ENCODE data around the gene KIF26A.
"Not testable (repeated sequence)": the region's sequence is repeated elsewhere in the genome, so short reads cannot be mapped to it uniquely, and the experiment has no call there.

Gene KIF26A

GRCh38 chr14:104202259-104203070 is 64.1 kb downstream of the KIF26A start:
- Histone ChIP-seq H3K27ac (peak overlapping the region in 4 of 11 experiments; percentile 7 to 67 (median 34); a peak in 6 of 22 replicates), H3K9ac (peak overlapping the region in 4 of 11 experiments; percentile 37 to 71 (median 52); a peak in 6 of 22 replicates), H3K4me3 (no peak overlapping the region), H3K4me2 (peak overlapping the region; percentile 80 to 99 (median 86)), H3K4me1 (peaks cover 23 to 79% (median 67%) of the 10 kb centered on the region in 10 experiments), H4K20me1 (peaks cover 0 to 17% (median 7%) of the 10 kb centered on the region in 11 experiments; a peak in 13 of 22 replicates), H3K9me3 (replicated peaks in 1 of 11) (no peaks in the 10 kb centered on the region), H3K36me3 (no peaks in the 10 kb centered on the region), H3K27me3 (peaks cover 0 to 26% (median 0%) of the 10 kb centered on the region in 11 experiments; a peak in 7 of 22 replicates)
- TF ChIP-seq Cebpa-rat (IDR thresholded peaks at IDR 0.05): no peak

DNA sequence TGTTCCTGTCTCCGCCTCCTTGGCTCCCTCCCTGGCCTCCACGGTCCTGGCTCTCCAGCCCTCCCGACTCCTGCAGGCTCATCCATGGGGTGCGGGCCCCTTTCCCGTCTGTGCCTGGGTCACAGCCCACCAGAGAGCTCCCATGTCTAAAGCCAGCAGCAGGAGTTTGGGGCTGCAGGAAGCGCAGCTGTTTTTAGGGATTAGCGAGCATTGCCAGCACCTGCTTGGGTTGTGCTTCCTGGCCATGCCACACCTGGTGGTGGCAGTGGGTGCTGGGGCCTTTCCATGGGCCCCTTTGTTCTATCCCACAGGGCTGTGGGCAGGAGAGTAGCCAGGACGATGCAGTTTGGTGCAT is 64.7 kb downstream of the KIF26A start:
- Histone ChIP-seq H3K4me2 (peak overlapping the region in 8 of 11 experiments; percentile 81 to 99 (median 92); a peak in 13 of 22 replicates), H3K36me3 (no peaks in the 10 kb centered on the region), H3K4me1 (peaks cover 23 to 75% (median 67%) of the 10 kb centered on the region in 10 experiments), H3K9me3 (replicated peaks in 1 of 11) (no peaks in the 10 kb centered on the region), H3K4me3 (no peak overlapping the region), H4K20me1 (peaks cover 0 to 17% (median 7%) of the 10 kb centered on the region in 11 experiments; a peak in 13 of 22 replicates), H3K9ac (no peak overlapping the region), H3K27me3 (peaks cover 0 to 26% (median 0%) of the 10 kb centered on the region in 11 experiments; a peak in 7 of 22 replicates), H3K27ac (no peak overlapping the region)
- TF ChIP-seq Cebpa-rat (IDR thresholded peaks at IDR 0.05): no peak

DNA sequence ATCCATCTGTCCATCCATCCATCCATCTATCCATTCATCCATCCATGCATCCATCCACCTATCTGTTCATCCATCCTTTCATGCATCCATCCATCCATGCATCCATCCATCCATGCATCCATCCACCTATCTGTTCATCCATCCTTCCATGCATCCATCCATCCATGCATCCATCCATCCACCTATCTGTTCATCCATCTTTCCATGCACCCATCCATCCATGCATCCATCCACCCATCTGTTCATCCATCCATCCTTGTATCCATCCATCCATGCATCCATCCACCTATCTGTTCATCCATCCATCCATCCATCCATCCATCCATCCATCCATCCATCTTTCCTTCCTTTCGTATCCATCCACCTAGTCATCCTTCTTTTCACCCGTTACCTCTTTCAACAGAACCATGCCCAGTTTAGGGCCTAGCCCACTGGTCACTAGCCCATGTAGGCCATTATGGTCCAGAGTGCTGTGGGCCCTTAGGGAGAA is 66.3 kb downstream of the KIF26A start:
- peaks cover 23 to 58% (median 52%) of the 10 kb centered on the region in 10 experiments for H3K4me1 ChIP-seq
- peaks cover 0 to 26% (median 0%) of the 10 kb centered on the region in 11 experiments; a peak in 7 of 22 replicates for H3K27me3 ChIP-seq

GRCh38 chr14:104205781-104206180 is 67.4 kb downstream of the KIF26A start:
- TF ChIP-seq Cebpa-rat (IDR thresholded peaks at IDR 0.05): no peak
- peaks cover 0 to 23% (median 0%) of the 10 kb centered on the region in 11 experiments; a peak in 7 of 22 replicates for H3K27me3 ChIP-seq
- H3K4me2 ChIP-seq: peak overlapping the region in 7 of 11 experiments; percentile 28 to 63 (median 49); a peak in 14 of 22 replicates
- H4K20me1 ChIP-seq: peaks cover 0 to 14% (median 6%) of the 10 kb centered on the region in 11 experiments; a peak in 13 of 22 replicates
- no peak overlapping the region for H3K4me3 ChIP-seq
- H3K9me3 ChIP-seq (replicated peaks in 1 of 11): no peaks in the 10 kb centered on the region
- H3K27ac ChIP-seq: no peak overlapping the region
- peaks cover 18 to 59% (median 55%) of the 10 kb centered on the region in 10 experiments for H3K4me1 ChIP-seq
- H3K36me3 ChIP-seq: no peaks in the 10 kb centered on the region
- H3K9ac ChIP-seq: peak overlapping the region in 1 of 11 experiments; percentile 16; a peak in 1 of 22 replicates

More for the DNA sequence above, 66.3 kb downstream of the KIF26A start:
- no peak for TF ChIP-seq Cebpa-rat (IDR thresholded peaks at IDR 0.05)
- Histone ChIP-seq H3K36me3 (no peaks in the 10 kb centered on the region), H3K9me3 (replicated peaks in 1 of 11) (no peaks in the 10 kb centered on the region), H3K9ac (no peak overlapping the region), H3K4me2 (peak overlapping the region in 3 of 11 experiments; percentile 1 to 63 (median 49); a peak in 4 of 22 replicates), H3K27ac (no peak overlapping the region), H3K4me3 (no peak overlapping the region), H4K20me1 (peaks cover 0 to 17% (median 7%) of the 10 kb centered on the region in 11 experiments; a peak in 13 of 22 replicates)

DNA sequence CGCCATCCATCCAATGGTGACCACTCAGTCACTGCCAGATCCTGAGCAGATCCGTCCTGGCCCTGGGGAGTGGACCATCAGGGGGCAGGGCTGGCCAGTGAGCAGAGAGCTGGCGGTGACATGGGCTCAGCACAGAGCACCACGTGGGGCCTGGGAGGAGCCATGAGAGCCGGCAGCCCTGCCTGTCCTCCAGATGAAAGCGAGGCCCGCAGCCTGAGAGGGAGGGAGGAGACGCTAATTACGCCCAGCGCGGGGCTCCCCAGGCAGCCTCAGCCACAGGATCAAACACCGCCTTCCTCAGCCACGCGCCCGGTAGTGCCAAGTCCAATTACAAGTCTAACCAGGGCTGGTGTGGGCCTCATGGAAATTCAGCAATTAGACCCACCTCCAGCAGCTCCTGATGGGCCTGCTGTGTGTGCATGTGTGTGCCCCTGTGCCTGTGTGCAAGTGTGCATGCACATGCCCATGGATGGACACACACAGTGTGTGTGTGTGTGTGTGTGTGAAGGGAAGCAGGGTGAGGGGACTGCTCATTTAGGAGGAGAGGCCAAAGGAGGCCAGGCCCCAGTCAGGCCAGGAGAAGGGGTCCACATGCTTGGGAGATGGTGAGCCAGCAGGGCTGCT is 68.0 kb downstream of the KIF26A start:
- H3K9ac ChIP-seq: peak overlapping the region in 2 of 11 experiments; percentile 16 to 24; a peak in 2 of 22 replicates
- no peaks in the 10 kb centered on the region for H3K9me3 ChIP-seq (replicated peaks in 1 of 11)

GRCh38 chr14:104207142-104208014 is 69.0 kb downstream of the KIF26A start:
- H4K20me1 ChIP-seq: peaks cover 0 to 5% (median 0%) of the 10 kb centered on the region in 11 experiments; a peak in 2 of 22 replicates
- H3K27me3 ChIP-seq: peaks cover 0 to 7% (median 0%) of the 10 kb centered on the region in 11 experiments; a peak in 7 of 22 replicates
- no peaks in the 10 kb centered on the region for H3K36me3 ChIP-seq
- H3K27ac ChIP-seq: no peak overlapping the region
- no peak for TF ChIP-seq Cebpa-rat (IDR thresholded peaks at IDR 0.05)
- peak overlapping the region in 2 of 11 experiments; percentile 57 to 63; a peak in 5 of 22 replicates for H3K4me2 ChIP-seq
- H3K9ac ChIP-seq: peak overlapping the region in 1 of 11 experiments; percentile 24; a peak in 1 of 22 replicates
- no peak overlapping the region for H3K4me3 ChIP-seq
- peaks cover 2 to 58% (median 45%) of the 10 kb centered on the region in 10 experiments for H3K4me1 ChIP-seq
- H3K9me3 ChIP-seq (replicated peaks in 1 of 11): no peaks in the 10 kb centered on the region

More for the DNA sequence above, 68.0 kb downstream of the KIF26A start:
- no peak overlapping the region for H3K4me3 ChIP-seq
- H3K4me1 ChIP-seq: peaks cover 12 to 59% (median 55%) of the 10 kb centered on the region in 10 experiments
- H3K4me2 ChIP-seq: peak overlapping the region in 7 of 11 experiments; percentile 28 to 63 (median 49); a peak in 15 of 22 replicates
- TF ChIP-seq Cebpa-rat (IDR thresholded peaks at IDR 0.05): no peak
- no peaks in the 10 kb centered on the region for H3K36me3 ChIP-seq
- peaks cover 0 to 8% (median 4%) of the 10 kb centered on the region in 11 experiments; a peak in 10 of 22 replicates for H4K20me1 ChIP-seq
- peaks cover 0 to 17% (median 0%) of the 10 kb centered on the region in 11 experiments; a peak in 7 of 22 replicates for H3K27me3 ChIP-seq
- no peak overlapping the region for H3K27ac ChIP-seq

DNA sequence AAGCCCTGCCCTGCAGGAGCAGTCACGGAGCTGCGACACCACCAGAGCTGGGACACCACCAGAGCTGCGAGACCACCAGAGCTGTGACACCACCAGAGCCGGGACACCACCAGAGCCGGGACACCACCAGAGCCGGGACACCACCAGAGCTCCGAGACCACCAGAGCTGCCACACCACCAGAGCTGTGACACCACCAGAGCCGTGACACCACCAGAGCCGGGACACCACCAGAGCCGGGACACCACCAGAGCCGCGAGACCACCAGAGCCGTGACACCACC is 69.6 kb downstream of the KIF26A start:
- H3K9ac ChIP-seq; H3K27ac ChIP-seq; H3K27me3 ChIP-seq; H3K36me3 ChIP-seq; H3K4me3 ChIP-seq; H4K20me1 ChIP-seq; H3K9me3 ChIP-seq (replicated peaks in 1 of 11); H3K4me2 ChIP-seq: not testable (repeated sequence)
- H3K4me1 ChIP-seq: peaks cover 0 to 52% (median 39%) of the 10 kb centered on the region in 10 experiments; a peak in 15 of 20 replicates

DNA sequence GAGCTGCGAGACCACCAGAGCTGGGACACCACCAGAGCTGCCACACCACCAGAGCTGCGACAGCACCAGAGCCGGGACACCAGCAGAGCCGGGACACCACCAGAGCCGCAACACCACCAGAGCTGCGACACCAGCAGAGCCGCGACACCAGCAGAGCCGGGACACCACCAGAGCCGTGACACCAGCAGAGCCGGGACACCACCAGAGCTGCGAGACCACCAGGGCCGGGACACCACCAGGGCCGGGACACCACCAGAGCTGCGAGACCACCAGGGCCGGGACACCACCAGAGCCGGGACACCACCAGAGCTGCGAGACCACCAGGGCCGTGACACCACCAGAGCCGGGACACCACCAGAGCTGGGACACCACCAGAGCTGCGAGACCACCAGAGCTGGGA is 69.9 kb downstream of the KIF26A start:
- H3K36me3 ChIP-seq; H3K9ac ChIP-seq; H4K20me1 ChIP-seq; H3K27me3 ChIP-seq; H3K4me3 ChIP-seq; H3K9me3 ChIP-seq (replicated peaks in 1 of 11); H3K4me2 ChIP-seq; H3K27ac ChIP-seq: not testable (repeated sequence)
- H3K4me1 ChIP-seq: peaks cover 0 to 48% (median 36%) of the 10 kb centered on the region in 10 experiments; a peak in 15 of 20 replicates

GRCh38 chr14:104209071-104209470 is 70.7 kb downstream of the KIF26A start:
- H3K4me3 ChIP-seq; H3K4me2 ChIP-seq; H3K27me3 ChIP-seq; H3K9ac ChIP-seq; H3K36me3 ChIP-seq; H3K27ac ChIP-seq; H3K9me3 ChIP-seq (replicated peaks in 1 of 11); H4K20me1 ChIP-seq: not testable (repeated sequence)
- H3K4me1 ChIP-seq: peaks cover 0 to 47% (median 36%) of the 10 kb centered on the region in 10 experiments; a peak in 15 of 20 replicates
